ENCODE measurements around the gene DHFR.

DNA sequence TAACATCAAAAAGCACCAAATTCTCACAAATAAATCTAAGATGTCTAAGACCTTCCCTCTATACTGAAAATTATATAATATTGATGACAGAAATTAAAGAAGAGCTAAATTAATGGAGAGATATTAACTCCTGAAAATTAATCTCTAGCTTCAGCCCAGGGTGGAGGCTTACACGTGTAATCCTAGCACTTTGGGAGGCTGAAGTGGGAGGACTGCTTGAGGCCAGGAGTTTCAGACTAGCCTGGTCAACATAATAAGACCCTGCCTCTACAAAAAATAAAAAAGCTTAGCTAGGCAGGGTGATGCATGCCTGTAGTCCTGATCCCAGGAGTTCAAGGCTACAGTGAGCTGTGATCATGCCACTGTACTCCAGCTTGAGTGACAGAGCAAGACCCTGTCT is 45.1 kb downstream of the DHFR start:
- TF ChIP-seq ZNF274 (IDR thresholded peaks at IDR 0.05; ENCODE audit: low read depth, low read length) (no peak), YY1 (IDR thresholded peaks at IDR 0.05; ENCODE audit: insufficient read depth, insufficient read length) (no peak)
